ENCODE measurements around the gene NOSIP.
"Not testable (repeated sequence)": the region's sequence is repeated elsewhere in the genome, so short reads cannot be mapped to it uniquely, and the experiment has no call there.

Gene NOSIP

GRCh38 chr19:49580264-49581006 lies at the start of gene NOSIP:
TSS of gene NOSIP (minus strand) at chr19:49580556. CDS start at chr19:49560691, 19,865 bp downstream.
- FAIRE-seq (peak; percentile 92), DNase-seq (ENCODE audit: extremely low spot score, insufficient read length, low read depth) (peak; percentile 85)

GRCh38 chr19:49629659-49630058 lies 49.3 kb upstream of the NOSIP start:
- FAIRE-seq, result no peak

GRCh38 chr19:49626226-49626625 lies 45.9 kb upstream of the NOSIP start:
- no peak for FAIRE-seq
- no peak for DNase-seq (ENCODE audit: extremely low spot score, insufficient read length, low read depth)

More at GRCh38 chr19:49629659-49630058, 49.3 kb upstream of the NOSIP start:
- no peak for DNase-seq (ENCODE audit: extremely low spot score, insufficient read length, low read depth)

- DNase-seq (ENCODE audit: extremely low spot score, insufficient read length, low read depth) (no peak), FAIRE-seq (no peak)
Measured at GRCh38 chr19:49624967-49625910, 44.9 kb upstream of the NOSIP start.

GRCh38 chr19:49617860-49618259 lies 37.5 kb upstream of the NOSIP start:
- FAIRE-seq; DNase-seq (ENCODE audit: extremely low spot score, insufficient read length, low read depth): not testable (repeated sequence)

GRCh38 chr19:49616945-49617344 lies 36.6 kb upstream of the NOSIP start:
- FAIRE-seq (no peak), DNase-seq (ENCODE audit: extremely low spot score, insufficient read length, low read depth) (no peak)

GRCh38 chr19:49616532-49616931 lies 36.2 kb upstream of the NOSIP start:
- FAIRE-seq (no peak), DNase-seq (ENCODE audit: extremely low spot score, insufficient read length, low read depth) (no peak)

- DNase-seq (ENCODE audit: extremely low spot score, insufficient read length, low read depth) (no peak), FAIRE-seq (no peak)
Measured at GRCh38 chr19:49615861-49616260, 35.5 kb upstream of the NOSIP start.

- FAIRE-seq, result no peak
- DNase-seq (ENCODE audit: extremely low spot score, insufficient read length, low read depth), result no peak
Measured at GRCh38 chr19:49614096-49614833, 33.9 kb upstream of the NOSIP start.

- no peak for DNase-seq (ENCODE audit: extremely low spot score, insufficient read length, low read depth)
- no peak for FAIRE-seq
Measured at GRCh38 chr19:49613374-49613773, 33.0 kb upstream of the NOSIP start.

- DNase-seq (ENCODE audit: extremely low spot score, insufficient read length, low read depth), result no peak
- FAIRE-seq, result no peak
Measured at GRCh38 chr19:49609499-49610092, 29.2 kb upstream of the NOSIP start.

GRCh38 chr19:49605605-49606004 lies 25.2 kb upstream of the NOSIP start:
- FAIRE-seq (no peak), DNase-seq (ENCODE audit: extremely low spot score, insufficient read length, low read depth) (no peak)

GRCh38 chr19:49602806-49603205 lies 22.4 kb upstream of the NOSIP start:
- FAIRE-seq, result no peak

GRCh38 chr19:49601482-49602038 lies 21.2 kb upstream of the NOSIP start:
- DNase-seq (ENCODE audit: extremely low spot score, insufficient read length, low read depth) (no peak), FAIRE-seq (no peak)

More at GRCh38 chr19:49602806-49603205, 22.4 kb upstream of the NOSIP start:
- no peak for DNase-seq (ENCODE audit: extremely low spot score, insufficient read length, low read depth)

GRCh38 chr19:49599378-49600295 lies 19.3 kb upstream of the NOSIP start:
- no peak for DNase-seq (ENCODE audit: extremely low spot score, insufficient read length, low read depth)
- no peak for FAIRE-seq

GRCh38 chr19:49597703-49597974 lies 17.3 kb upstream of the NOSIP start:
- no peak for FAIRE-seq
- no peak for DNase-seq (ENCODE audit: extremely low spot score, insufficient read length, low read depth)

GRCh38 chr19:49596954-49597702 lies 16.8 kb upstream of the NOSIP start:
- no peak for FAIRE-seq

GRCh38 chr19:49596407-49596806 lies 16.1 kb upstream of the NOSIP start:
- FAIRE-seq (no peak), DNase-seq (ENCODE audit: extremely low spot score, insufficient read length, low read depth) (no peak)

More at GRCh38 chr19:49596954-49597702, 16.8 kb upstream of the NOSIP start:
- no peak for DNase-seq (ENCODE audit: extremely low spot score, insufficient read length, low read depth)

Data from GM18507 (cell line).